ENCODE results near the gene TMTC1. TPM values are rescaled to one million over a fixed set of nuclear protein-coding genes. Genes with fewer than 3 reads are reported as not detected.
A peak's percentile ranks its signal among the peaks of the same experiment; 100 is the strongest.

The TMTC1 gene
- total RNA-seq, 4 donors from 2014 or later, result 16.6 to 47.8 (median 25.6) TPM

DNA sequence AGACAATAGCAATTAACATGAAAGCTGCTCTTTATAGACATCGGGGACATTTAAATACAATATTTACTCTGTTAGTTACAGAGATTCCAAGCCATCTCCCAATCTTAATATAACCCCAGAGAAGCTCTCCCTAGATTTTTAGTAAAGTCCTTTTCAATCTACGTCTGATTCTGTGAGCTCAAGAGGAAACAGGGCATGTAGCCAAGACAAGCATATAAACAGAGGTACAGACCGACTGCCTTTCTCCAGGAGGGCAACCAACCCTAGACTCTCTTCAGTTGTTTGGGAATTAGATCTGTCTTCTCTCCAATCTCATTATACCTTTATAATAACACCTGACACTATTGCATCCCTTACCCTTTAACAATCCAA is 57.4 kb downstream of the TMTC1 start:
- 17 to 22% methylated on average over 3 of the region's 3 CpGs for WGBS, 2 donors
- intact Hi-C loops (cut with DNase I), result no loop called here

DNA sequence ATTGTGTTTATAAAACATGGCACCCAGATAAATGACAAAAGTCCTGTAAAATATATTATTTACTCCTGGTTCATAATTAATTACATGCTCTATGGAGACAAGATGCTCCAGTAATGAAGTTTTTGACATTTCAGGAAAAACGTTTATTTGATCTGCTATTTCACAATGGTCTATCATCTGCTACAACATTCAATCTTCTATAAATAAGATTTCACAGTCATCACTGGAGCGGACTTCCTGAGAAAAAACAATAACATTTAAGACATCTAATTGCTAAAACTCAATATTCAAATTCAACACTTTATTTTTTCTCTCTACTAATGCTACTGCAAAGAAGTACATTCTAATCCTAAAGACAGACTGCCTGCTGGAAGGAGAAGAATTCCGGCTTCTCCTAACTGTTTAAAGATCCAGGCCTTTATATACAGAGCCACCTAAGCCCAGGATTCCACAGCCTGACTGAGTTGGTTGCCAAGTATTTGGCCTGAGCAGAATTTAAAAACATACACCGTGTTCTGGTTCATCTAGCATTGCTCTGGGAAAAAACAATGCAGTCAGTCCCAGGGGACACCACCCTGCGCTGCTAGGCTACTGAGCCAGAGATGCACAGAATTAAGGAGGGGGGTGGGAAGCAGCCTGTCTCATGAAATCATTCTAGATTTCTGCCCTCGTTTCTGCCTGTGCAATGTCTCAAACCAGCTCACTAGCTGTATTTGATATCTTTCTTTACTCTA is 58.0 kb downstream of the TMTC1 start:
- H3K36me3 ChIP-seq, result no peaks in the 10 kb centered on the region
- H3K4me1 ChIP-seq, result peaks cover 0 to 21% of the 10 kb centered on the region in 2 donors
- DNase-seq, result peak; percentile 27 to 59
- intact Hi-C loops (cut with DNase I), result no loop called here
- H3K27me3 ChIP-seq, result no peaks in the 10 kb centered on the region
- 30 to 42% methylated on average over 6 of the region's 6 CpGs for WGBS, 2 donors
- no peak for TF ChIP-seq POLR2A (IDR thresholded peaks at IDR 0.05)
- TF ChIP-seq, protein P1, sequence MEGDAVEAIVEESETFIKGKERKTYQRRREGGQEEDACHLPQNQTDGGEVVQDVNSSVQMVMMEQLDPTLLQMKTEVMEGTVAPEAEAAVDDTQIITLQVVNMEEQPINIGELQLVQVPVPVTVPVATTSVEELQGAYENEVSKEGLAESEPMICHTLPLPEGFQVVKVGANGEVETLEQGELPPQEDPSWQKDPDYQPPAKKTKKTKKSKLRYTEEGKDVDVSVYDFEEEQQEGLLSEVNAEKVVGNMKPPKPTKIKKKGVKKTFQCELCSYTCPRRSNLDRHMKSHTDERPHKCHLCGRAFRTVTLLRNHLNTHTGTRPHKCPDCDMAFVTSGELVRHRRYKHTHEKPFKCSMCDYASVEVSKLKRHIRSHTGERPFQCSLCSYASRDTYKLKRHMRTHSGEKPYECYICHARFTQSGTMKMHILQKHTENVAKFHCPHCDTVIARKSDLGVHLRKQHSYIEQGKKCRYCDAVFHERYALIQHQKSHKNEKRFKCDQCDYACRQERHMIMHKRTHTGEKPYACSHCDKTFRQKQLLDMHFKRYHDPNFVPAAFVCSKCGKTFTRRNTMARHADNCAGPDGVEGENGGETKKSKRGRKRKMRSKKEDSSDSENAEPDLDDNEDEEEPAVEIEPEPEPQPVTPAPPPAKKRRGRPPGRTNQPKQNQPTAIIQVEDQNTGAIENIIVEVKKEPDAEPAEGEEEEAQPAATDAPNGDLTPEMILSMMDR (IDR thresholded peaks at IDR 0.05), result no peak
- no peaks in the 10 kb centered on the region for H3K9me3 ChIP-seq
- H3K27ac ChIP-seq, result peak overlapping the region in 2 of 3 donors; percentile 34 to 65
- H3K4me3 ChIP-seq (replicated peaks in 1 of 3), result no peak overlapping the region

More for the DNA sequence above, 57.4 kb downstream of the TMTC1 start:
- no peak overlapping the region for H3K4me3 ChIP-seq (replicated peaks in 1 of 3)
- peaks cover 0 to 21% of the 10 kb centered on the region in 2 donors for H3K4me1 ChIP-seq
- H3K27me3 ChIP-seq, result no peaks in the 10 kb centered on the region
- DNase-seq, result no peak
- peak overlapping the region; percentile 25 to 65 (median 34) for H3K27ac ChIP-seq
- H3K36me3 ChIP-seq, result no peaks in the 10 kb centered on the region
- TF ChIP-seq POLR2A (IDR thresholded peaks at IDR 0.05), result no peak
- TF ChIP-seq, protein P1 (IDR thresholded peaks at IDR 0.05), result no peak
- H3K9me3 ChIP-seq, result no peaks in the 10 kb centered on the region

DNA sequence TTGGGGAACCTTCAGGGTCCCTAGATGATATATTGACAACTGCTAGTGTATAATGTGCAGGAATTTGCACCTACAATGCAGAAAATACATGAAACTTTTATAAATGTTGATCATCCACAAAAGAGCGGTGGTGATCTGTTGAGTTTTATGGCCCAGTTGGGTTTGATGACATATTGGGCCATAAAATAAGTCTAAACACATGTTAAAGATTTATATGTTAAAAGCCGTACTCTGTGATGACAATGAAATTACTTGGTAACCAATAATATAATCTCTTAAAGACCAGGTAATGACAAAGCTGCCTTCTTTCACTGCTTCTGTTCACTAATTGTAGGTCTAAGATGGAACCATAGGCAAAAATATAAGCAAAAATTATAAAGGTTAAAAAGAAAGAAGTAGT is 61.6 kb downstream of the TMTC1 start:
- Histone ChIP-seq H3K36me3 (no peaks in the 10 kb centered on the region), H3K9me3 (no peaks in the 10 kb centered on the region), H3K27me3 (no peaks in the 10 kb centered on the region), H3K4me3 (replicated peaks in 1 of 3) (no peak overlapping the region), H3K4me1 (peaks cover 0 to 21% of the 10 kb centered on the region in 2 donors), H3K27ac (no peak overlapping the region)
- 96 to 99% methylated on average over 2 of the region's 2 CpGs for WGBS, 2 donors
- DNase-seq, result no peak
- no peak for TF ChIP-seq POLR2A (IDR thresholded peaks at IDR 0.05)
- TF ChIP-seq, protein P1 (IDR thresholded peaks at IDR 0.05), result no peak
- intact Hi-C loops (cut with DNase I), result no loop called here

DNA sequence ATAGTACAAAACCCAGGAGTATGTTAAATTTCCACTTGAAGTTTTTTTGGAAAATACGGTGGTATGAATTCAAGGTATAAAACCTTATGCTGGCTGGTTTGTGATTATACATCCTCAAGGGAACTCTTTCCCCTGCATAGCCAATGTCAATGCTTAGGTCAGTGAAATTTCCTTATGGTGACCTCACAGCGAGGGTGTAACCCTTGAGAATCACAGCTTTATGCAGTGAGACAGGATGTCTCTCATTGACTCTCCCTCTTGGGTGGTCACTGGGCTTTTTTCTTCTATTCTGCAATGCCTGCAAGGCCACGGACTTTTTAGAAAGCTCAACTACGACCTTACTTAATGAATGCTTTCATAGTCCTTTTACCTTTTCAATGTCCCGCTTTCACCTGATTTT is 64.4 kb downstream of the TMTC1 start:
- Histone ChIP-seq H3K27me3 (no peaks in the 10 kb centered on the region), H3K4me3 (replicated peaks in 1 of 3) (no peak overlapping the region), H3K4me1 (no peaks in the 10 kb centered on the region), H3K9me3 (no peaks in the 10 kb centered on the region), H3K27ac (no peak overlapping the region), H3K36me3 (no peaks in the 10 kb centered on the region)
- DNase-seq, result no peak
- WGBS, 2 donors, result 74 to 79% methylated on average over 5 of the region's 5 CpGs
- intact Hi-C loops (cut with DNase I), result no loop called here
- TF ChIP-seq, protein P1 (IDR thresholded peaks at IDR 0.05), result no peak
- no peak for TF ChIP-seq POLR2A (IDR thresholded peaks at IDR 0.05)

DNA sequence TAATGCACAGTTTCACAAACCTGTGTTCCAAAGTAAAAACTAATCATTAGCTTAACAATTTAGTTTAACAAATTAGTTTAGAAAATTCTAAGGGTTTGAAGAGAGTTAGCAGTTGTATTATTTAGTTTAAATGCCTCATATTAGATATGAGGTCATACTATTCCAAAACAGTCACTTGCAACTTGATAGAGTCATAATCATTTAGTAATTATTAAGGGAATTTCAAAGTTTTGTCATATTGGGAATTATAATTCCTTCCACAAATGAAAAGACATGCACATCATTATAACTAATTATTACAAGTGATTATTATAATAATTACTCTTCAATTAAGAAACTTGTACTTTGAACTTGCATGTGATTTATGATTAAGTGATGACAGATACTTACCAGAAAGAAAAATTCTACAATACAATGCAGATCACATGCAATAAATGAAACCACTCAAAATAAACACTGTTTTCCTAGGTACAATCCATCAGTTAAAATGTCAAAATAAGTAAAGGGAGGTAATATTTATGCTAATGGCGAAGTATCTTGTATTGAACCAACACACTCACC is 66.1 kb downstream of the TMTC1 start:
- Histone ChIP-seq H3K27me3 (no peaks in the 10 kb centered on the region), H3K27ac (no peak overlapping the region), H3K9me3 (no peaks in the 10 kb centered on the region), H3K4me1 (no peaks in the 10 kb centered on the region), H3K4me3 (replicated peaks in 1 of 3) (no peak overlapping the region), H3K36me3 (no peaks in the 10 kb centered on the region)
- 0 to 2% methylated on average over 1 of the region's 1 CpG for WGBS, 2 donors
- TF ChIP-seq POLR2A (IDR thresholded peaks at IDR 0.05), result no peak
- TF ChIP-seq, protein P1 (IDR thresholded peaks at IDR 0.05), result no peak
- no peak for DNase-seq
- intact Hi-C loops (cut with DNase I), result no loop called here
